Vagina (tissue), 2 donors: ENCODE measurements around the gene ACTN4. TPM values are rescaled to one million over a fixed set of nuclear protein-coding genes. Genes with fewer than 3 reads are reported as not detected.

Experiments
- DNase-seq, 2 donors: peaks; one replicate each; pipeline ENCODE4 v3.0.0-alpha.2; 2017; ENCODE audit errors: extremely low spot score in 2 of 2
- H3K27ac ChIP-seq: fragments of 200-600 bp; sonication (generic); one replicate; pipeline ENCODE4 v1.5.1; 2019
- H3K27me3 ChIP-seq: fragments of 200-600 bp; sonication (generic); one replicate; pipeline ENCODE4 v1.5.1; 2019
- H3K36me3 ChIP-seq, 2 donors: fragments of 200-600 bp; sonication (generic); one replicate each; pipeline ENCODE4 v1.5.1; 2017 to 2019
- H3K4me1 ChIP-seq: fragments of 200-600 bp; sonication (generic); one replicate; pipeline ENCODE4 v1.5.1; 2019
- H3K4me3 ChIP-seq, 2 donors: fragments of 200-600 bp; sonication (generic); 1 replicate in 1 of 2; 2 replicates in 1 of 2; pipeline ENCODE4 v1.5.1; 2016 to 2019
- H3K9me3 ChIP-seq: fragments of 200-600 bp; sonication (generic); one replicate; pipeline ENCODE4 v1.5.1; 2019
- CTCF ChIP-seq, 3 experiments: fragments of 450-650 bp in 2 of 3; fragments of 200-600 bp in 1 of 3; sonication (generic) in 1 of 3; IDR thresholded peaks; one replicate each; pipeline ENCODE4 v1.5.1; 2017 to 2019; ENCODE audit warnings: antibody characterized with exemption in 3 of 3, mild to moderate bottlenecking in 2 of 3, moderate library complexity in 2 of 3
- POLR2A ChIP-seq, 2 donors: fragments of 450-650 bp; IDR thresholded peaks; one replicate each; pipeline ENCODE4 v1.6.1; 2017; ENCODE audit warnings: antibody characterized with exemption in 2 of 2, mild to moderate bottlenecking in 2 of 2, moderate library complexity in 2 of 2
- POLR2AphosphoS5 ChIP-seq, 2 donors: sonication (generic); formaldehyde crosslinking; IDR thresholded peaks; one replicate each; pipeline ENCODE4 v1.9.0; 2017; ENCODE audit warnings: antibody characterized with exemption in 2 of 2, mild to moderate bottlenecking in 2 of 2, low read depth in 1 of 2; ENCODE audit not compliant: insufficient read depth in 1 of 2
- intact Hi-C: fragments of 100-400 bp; cut with DNase I; formaldehyde crosslinking; loops from one replicate; pipeline ENCODE4 v1.15.1; 2023
- total RNA-seq: library from RNA; depleted of rRNA; stranded (reverse); fragments of >200 nt; gene quantifications from one replicate; pipeline ENCODE4 v1.2.3, GENCODE V29; 2016

Gene ACTN4
- total RNA-seq, 1 donor from 2014 or later, result 513 TPM

- Histone ChIP-seq H3K4me1 (peaks cover 92% of the 10 kb centered on the region), H3K9me3 (no peaks in the 10 kb centered on the region), H3K36me3 (peaks cover 0 to 14% of the 10 kb centered on the region in 2 donors), H3K4me3 (no peak overlapping the region), H3K27me3 (no peaks in the 10 kb centered on the region), H3K27ac (peak overlapping the region; percentile 52)
- TF ChIP-seq POLR2A (IDR thresholded peaks at IDR 0.05), result no peak
- TF ChIP-seq POLR2AphosphoS5 (IDR thresholded peaks at IDR 0.05; ENCODE audit: insufficient read depth in 1 of 2, low read depth in 1 of 2), result peak in 1 of 2 donors; percentile 7
- DNase-seq, result no peak
- intact Hi-C loops, result no loop called here
Observed at GRCh38 chr19:38697197-38697596, 49.7 kb downstream of the ACTN4 start.

GRCh38 chr19:38697641-38698071 is 50.2 kb downstream of the ACTN4 start:
- TF ChIP-seq POLR2AphosphoS5 (IDR thresholded peaks at IDR 0.05; ENCODE audit: insufficient read depth in 1 of 2, low read depth in 1 of 2) (no peak), POLR2A (IDR thresholded peaks at IDR 0.05) (no peak), CTCF (IDR thresholded peaks at IDR 0.05) (no peak)
- intact Hi-C loops, result no loop called here
- DNase-seq, result no peak
- H3K27ac ChIP-seq, result peak overlapping the region; percentile 52
- H3K4me1 ChIP-seq, result peaks cover 92% of the 10 kb centered on the region
- H3K27me3 ChIP-seq, result no peaks in the 10 kb centered on the region
- peaks cover 0 to 14% of the 10 kb centered on the region in 2 donors for H3K36me3 ChIP-seq
- no peak overlapping the region for H3K4me3 ChIP-seq
- no peaks in the 10 kb centered on the region for H3K9me3 ChIP-seq

- Histone ChIP-seq H3K4me1 (peaks cover 86% of the 10 kb centered on the region), H3K27ac (peak overlapping the region; percentile 52), H3K36me3 (peaks cover 0 to 17% of the 10 kb centered on the region in 2 donors), H3K9me3 (no peaks in the 10 kb centered on the region), H3K27me3 (no peaks in the 10 kb centered on the region), H3K4me3 (no peak overlapping the region)
- no peak for TF ChIP-seq CTCF (IDR thresholded peaks at IDR 0.05)
- TF ChIP-seq POLR2A (IDR thresholded peaks at IDR 0.05), result no peak
- TF ChIP-seq POLR2AphosphoS5 (IDR thresholded peaks at IDR 0.05; ENCODE audit: insufficient read depth in 1 of 2, low read depth in 1 of 2), result no peak
- intact Hi-C loops, result no loop called here
- DNase-seq, result no peak
Observed at GRCh38 chr19:38698225-38699026, 51.0 kb downstream of the ACTN4 start.

GRCh38 chr19:38699027-38699346 is 51.5 kb downstream of the ACTN4 start:
- intact Hi-C loops, result no loop called here
- Histone ChIP-seq H3K27me3 (no peaks in the 10 kb centered on the region), H3K4me3 (no peak overlapping the region), H3K36me3 (peaks cover 0 to 22% of the 10 kb centered on the region in 2 donors), H3K27ac (peak overlapping the region; percentile 52), H3K9me3 (no peaks in the 10 kb centered on the region), H3K4me1 (peaks cover 80% of the 10 kb centered on the region)
- no peak for DNase-seq
- no peak for TF ChIP-seq CTCF (IDR thresholded peaks at IDR 0.05)
- TF ChIP-seq POLR2A (IDR thresholded peaks at IDR 0.05), result no peak
- TF ChIP-seq POLR2AphosphoS5 (IDR thresholded peaks at IDR 0.05; ENCODE audit: insufficient read depth in 1 of 2, low read depth in 1 of 2), result no peak

- intact Hi-C loops, result loop anchor here (5.0 kb wide), 1 partner anchor 52 kb away; the partner anchor contains the start of gene ACTN4
- no peak for DNase-seq
- H3K27ac ChIP-seq, result peak overlapping the region; percentile 52
- TF ChIP-seq POLR2AphosphoS5 (IDR thresholded peaks at IDR 0.05; ENCODE audit: insufficient read depth in 1 of 2, low read depth in 1 of 2), result no peak
- H3K36me3 ChIP-seq, result peaks cover 0 to 30% of the 10 kb centered on the region in 2 donors
- no peak overlapping the region for H3K4me3 ChIP-seq
- no peaks in the 10 kb centered on the region for H3K9me3 ChIP-seq
- H3K27me3 ChIP-seq, result no peaks in the 10 kb centered on the region
- H3K4me1 ChIP-seq, result peaks cover 72% of the 10 kb centered on the region
Observed at GRCh38 chr19:38699647-38700349, 52.3 kb downstream of the ACTN4 start.
